Measurements from ENCODE around the gene GPRASP1. TPM values are rescaled to one million over a fixed set of nuclear protein-coding genes. Genes with fewer than 3 reads are reported as not detected.

The GPRASP1 gene
- polyA plus RNA-seq, 4 donors = 11.8 to 22.7 (median 13.4) TPM

DNA sequence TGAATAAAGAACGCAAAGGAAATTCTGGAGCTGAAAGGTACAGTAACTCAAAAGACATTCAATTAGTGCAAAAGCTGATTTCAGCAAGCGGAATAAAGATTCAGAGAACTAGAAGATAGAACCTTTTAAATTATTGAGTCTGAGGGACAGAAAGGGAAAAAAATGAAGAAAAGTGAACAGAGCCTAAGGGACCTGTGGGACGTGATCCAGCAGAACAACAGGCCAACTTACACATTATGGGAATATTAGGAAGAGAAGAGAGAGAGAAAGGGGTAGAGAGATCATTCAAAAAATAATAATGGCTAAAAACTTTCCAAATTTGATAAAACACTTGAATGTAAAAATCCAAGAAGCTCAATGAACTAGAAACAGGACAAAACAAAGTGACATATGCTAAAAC is 43.5 kb downstream of the GPRASP1 start:
- DNase-seq (ENCODE audit: low read depth in 4 of 4, low spot score in 3 of 4) = no peak

DNA sequence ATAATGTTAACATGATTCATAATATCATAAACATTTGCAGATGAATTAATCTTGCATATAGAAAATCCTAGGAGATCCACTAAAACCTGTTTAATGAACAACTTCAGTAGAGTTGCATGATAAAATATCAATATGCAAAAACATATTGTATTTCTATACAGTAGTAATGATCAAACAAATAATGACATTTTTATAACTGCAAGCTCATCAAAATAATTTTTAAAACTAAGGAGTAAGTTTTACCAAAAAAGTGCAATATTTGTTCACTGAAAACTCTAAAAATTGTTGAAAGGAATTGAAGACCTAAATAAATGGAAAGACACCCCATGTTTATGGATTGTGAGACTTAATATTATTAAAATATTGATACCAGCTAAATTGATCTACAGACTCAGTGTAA is 45.0 kb downstream of the GPRASP1 start:
- DNase-seq (ENCODE audit: low read depth in 4 of 4, low spot score in 3 of 4) = no peak

- DNase-seq (ENCODE audit: low read depth in 4 of 4, low spot score in 3 of 4) = peak in 1 of 4 donors; percentile 7
Measured at GRCh38 chrX:102697494-102697893, 46.2 kb downstream of the GPRASP1 start.

Other genes with a start within 250 kb of the GPRASP1 start
- 1 to 10 TPM in 2 of 4 donors, under 1 TPM in 2; 0.53 to 2.8 (median 1.0) TPM for gene NXF2B, start 211.5 kb upstream of the GPRASP1 start, polyA plus RNA-seq (ENCODE audit: insufficient read length in 4 of 4)
- 1 to 10 TPM in 3 of 4 donors, under 1 TPM in 1; 0.91 to 2.0 (median 1.5) TPM for gene TCP11X2, start 179.7 kb upstream of the GPRASP1 start, polyA plus RNA-seq (ENCODE audit: insufficient read length in 4 of 4)
- 10 to 100 TPM; 55.8 to 76.1 (median 60.3) TPM for gene TMSB15A, start 134.7 kb upstream of the GPRASP1 start, polyA plus RNA-seq (ENCODE audit: insufficient read length in 4 of 4)
- 10 to 100 TPM; 13.7 to 17.5 (median 14.6) TPM for gene ARMCX5, start 52.0 kb upstream of the GPRASP1 start, polyA plus RNA-seq (ENCODE audit: insufficient read length in 4 of 4)
- 10 to 100 TPM; 34.4 to 44.6 (median 42.1) TPM for gene GPRASP2, start 61.0 kb downstream of the GPRASP1 start, polyA plus RNA-seq (ENCODE audit: insufficient read length in 4 of 4)
- gene GPRASP3, start 69.3 kb downstream of the GPRASP1 start, polyA plus RNA-seq (ENCODE audit: insufficient read length in 4 of 4) = 10 to 100 TPM; 18.1 to 21.2 (median 19.8) TPM